DOHH2 (cell line): ENCODE measurements around the gene PLCB4.

Experiments
- EZH2phosphoT487 ChIP-seq: fragments of 200-600 bp; sonication (generic); IDR thresholded peaks from 2 replicates; pipeline ENCODE4 v1.6.1; 2017; ENCODE audit warnings: borderline replicate concordance, mild to moderate bottlenecking, antibody characterized with exemption, low read length, moderate library complexity, mixed read lengths
- TF ChIP-seq, protein P1 (sequence below): fragments of 200-600 bp; sonication (generic); IDR thresholded peaks from one replicate; pipeline ENCODE4 v1.5.1; 2014; ENCODE audit warnings: antibody characterized with exemption, mild to moderate bottlenecking, low read depth, low read length; ENCODE audit not compliant: poor library complexity, severe bottlenecking

DNA sequence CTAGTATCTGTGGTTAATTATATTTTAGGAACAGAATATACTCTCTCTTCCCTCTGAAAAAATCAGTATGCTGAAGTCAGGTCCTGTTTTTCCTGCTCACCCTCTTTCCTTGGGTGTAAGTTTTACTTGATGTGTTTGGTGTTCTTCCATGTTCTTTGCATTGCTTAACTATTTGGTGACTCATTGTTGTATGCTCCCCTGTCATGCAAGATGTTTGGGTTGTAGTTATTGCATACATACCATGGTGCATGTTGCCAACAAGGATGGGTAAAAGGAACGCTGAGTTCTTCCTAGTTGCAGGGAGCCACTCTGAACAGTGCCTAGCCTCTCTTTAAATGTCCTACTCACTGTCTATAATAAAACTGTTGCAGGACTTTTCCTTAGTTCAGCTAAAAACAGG, 237.6 kb downstream of the PLCB4 start:
- TF ChIP-seq, protein P1, sequence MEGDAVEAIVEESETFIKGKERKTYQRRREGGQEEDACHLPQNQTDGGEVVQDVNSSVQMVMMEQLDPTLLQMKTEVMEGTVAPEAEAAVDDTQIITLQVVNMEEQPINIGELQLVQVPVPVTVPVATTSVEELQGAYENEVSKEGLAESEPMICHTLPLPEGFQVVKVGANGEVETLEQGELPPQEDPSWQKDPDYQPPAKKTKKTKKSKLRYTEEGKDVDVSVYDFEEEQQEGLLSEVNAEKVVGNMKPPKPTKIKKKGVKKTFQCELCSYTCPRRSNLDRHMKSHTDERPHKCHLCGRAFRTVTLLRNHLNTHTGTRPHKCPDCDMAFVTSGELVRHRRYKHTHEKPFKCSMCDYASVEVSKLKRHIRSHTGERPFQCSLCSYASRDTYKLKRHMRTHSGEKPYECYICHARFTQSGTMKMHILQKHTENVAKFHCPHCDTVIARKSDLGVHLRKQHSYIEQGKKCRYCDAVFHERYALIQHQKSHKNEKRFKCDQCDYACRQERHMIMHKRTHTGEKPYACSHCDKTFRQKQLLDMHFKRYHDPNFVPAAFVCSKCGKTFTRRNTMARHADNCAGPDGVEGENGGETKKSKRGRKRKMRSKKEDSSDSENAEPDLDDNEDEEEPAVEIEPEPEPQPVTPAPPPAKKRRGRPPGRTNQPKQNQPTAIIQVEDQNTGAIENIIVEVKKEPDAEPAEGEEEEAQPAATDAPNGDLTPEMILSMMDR: no peak
- TF ChIP-seq EZH2phosphoT487: no peak
